Neuronal stem cell (in vitro differentiated cells): ENCODE data around the gene HELQ.
"Not testable (repeated sequence)": the region's sequence is repeated elsewhere in the genome, so short reads cannot be mapped to it uniquely, and the experiment has no call there.

Source experiments
- DNase-seq: peaks from one replicate; pipeline ENCODE4 v3.0.0-alpha.2; 2013; ENCODE audit warnings: low spot score
- H2AFZ ChIP-seq: one replicate; pipeline ENCODE4 v1.6.1; 2013; ENCODE audit warnings: mild to moderate bottlenecking, low read length, inconsistent platforms
- H2AK5ac ChIP-seq: 2 replicates; pipeline ENCODE4 v1.6.1; 2013; ENCODE audit warnings: low read depth, mild to moderate bottlenecking, inconsistent platforms, low read length, moderate library complexity, mixed read lengths
- H2BK120ac ChIP-seq: 2 replicates; pipeline ENCODE4 v1.6.1; 2013; ENCODE audit warnings: low read depth, mild to moderate bottlenecking, inconsistent platforms, low read length, moderate library complexity, mixed read lengths
- H2BK12ac ChIP-seq: one replicate; pipeline ENCODE4 v1.6.1; 2013; ENCODE audit warnings: low read length, inconsistent platforms
- H2BK15ac ChIP-seq: 2 replicates; pipeline ENCODE4 v1.6.1; 2013; ENCODE audit warnings: mild to moderate bottlenecking, low read length, inconsistent platforms, mixed read lengths
- H2BK5ac ChIP-seq: one replicate; pipeline ENCODE4 v1.6.1; 2013; ENCODE audit warnings: inconsistent platforms, mild to moderate bottlenecking, low read length, moderate library complexity
- H3K14ac ChIP-seq: one replicate; pipeline ENCODE4 v1.6.1; 2013; ENCODE audit warnings: low read length, inconsistent platforms
- H3K18ac ChIP-seq: 2 replicates; pipeline ENCODE4 v1.6.1; 2013; ENCODE audit warnings: low read length, inconsistent platforms
- H3K23ac ChIP-seq: 2 replicates; pipeline ENCODE4 v1.6.1; 2013; ENCODE audit warnings: low read depth, mild to moderate bottlenecking, mixed read lengths, low read length, inconsistent platforms; ENCODE audit not compliant: poor library complexity
- H3K27ac ChIP-seq: replicated peaks from 3 replicates; pipeline ENCODE4 v1.5.1; 2013; ENCODE audit warnings: low read length, inconsistent platforms
- H3K27me3 ChIP-seq, 3 experiments: 2 replicates each; pipeline ENCODE4 v1.6.1; 2013; ENCODE audit warnings: low read length in 3 of 3, mild to moderate bottlenecking in 2 of 3, inconsistent platforms in 1 of 3, low read depth in 1 of 3, mixed read lengths in 1 of 3, moderate library complexity in 1 of 3; ENCODE audit not compliant: control insufficient read depth in 3 of 3, insufficient read depth in 3 of 3
- H3K36me3 ChIP-seq, 2 donors: replicated peaks in 1 of 2; 2 replicates each; pipeline ENCODE4 v1.6.1; 2013; ENCODE audit warnings: low read length in 2 of 2; ENCODE audit not compliant: control insufficient read depth in 2 of 2, insufficient read depth in 2 of 2
- H3K4ac ChIP-seq: 2 replicates; pipeline ENCODE4 v1.6.1; 2013; ENCODE audit warnings: inconsistent platforms, mild to moderate bottlenecking, low read length, moderate library complexity
- H3K4me1 ChIP-seq, 2 donors: 1 replicate in 1 of 2; 2 replicates in 1 of 2; pipeline ENCODE4 v1.6.1; 2013; ENCODE audit warnings: low read length in 2 of 2, low read depth in 1 of 2; ENCODE audit not compliant: control insufficient read depth in 2 of 2, insufficient read depth in 1 of 2
- H3K4me2 ChIP-seq: one replicate; pipeline ENCODE4 v1.6.1; 2013; ENCODE audit warnings: mild to moderate bottlenecking, low read length, inconsistent platforms; ENCODE audit not compliant: insufficient read depth, poor library complexity, severe bottlenecking
- H3K4me3 ChIP-seq, 2 donors: 2 replicates each; pipeline ENCODE4 v1.5.1; 2013; ENCODE audit warnings: low read length in 2 of 2, mild to moderate bottlenecking in 2 of 2, inconsistent platforms in 1 of 2, moderate library complexity in 1 of 2
- H3K79me1 ChIP-seq: one replicate; pipeline ENCODE4 v1.6.1; 2013; ENCODE audit warnings: low read depth, mild to moderate bottlenecking, inconsistent platforms, low read length, moderate library complexity
- H3K9ac ChIP-seq: one replicate; pipeline ENCODE4 v1.6.1; 2013; ENCODE audit warnings: mild to moderate bottlenecking, low read depth, low read length, inconsistent platforms; ENCODE audit not compliant: poor library complexity
- H3K9me3 ChIP-seq, 2 donors: replicated peaks in 1 of 2; 2 replicates each; pipeline versions ENCODE3 to v1.6.1; 2013; ENCODE audit warnings: low read length in 2 of 2, mild to moderate bottlenecking in 2 of 2, inconsistent platforms in 1 of 2, low read depth in 1 of 2, mixed read lengths in 1 of 2, moderate library complexity in 1 of 2; ENCODE audit not compliant: control insufficient read depth in 2 of 2, insufficient read depth in 1 of 2
- H4K8ac ChIP-seq: one replicate; pipeline ENCODE4 v1.6.1; 2013; ENCODE audit warnings: low read depth, mild to moderate bottlenecking, inconsistent platforms, low read length, moderate library complexity
- H4K91ac ChIP-seq: one replicate; pipeline ENCODE4 v1.6.1; 2013; ENCODE audit warnings: low read length, low read depth, mild to moderate bottlenecking, inconsistent platforms; ENCODE audit not compliant: poor library complexity
- WGBS, 2 donors: extraction: QIAGEN DNeasy Blood & Tissue Kit; methylation state at CpG; one replicate each; pipeline ENCODE4 v1.1.7; 2013; ENCODE audit warnings: missing lambda C conversion rate in 2 of 2, mixed read lengths in 1 of 2; ENCODE audit not compliant: insufficient read length in 2 of 2, insufficient replicate concordance in 1 of 2; ENCODE audit errors: extremely low coverage in 2 of 2; 5-methylcytosine and 5-hydroxymethylcytosine counted together

HELQ gene

DNA sequence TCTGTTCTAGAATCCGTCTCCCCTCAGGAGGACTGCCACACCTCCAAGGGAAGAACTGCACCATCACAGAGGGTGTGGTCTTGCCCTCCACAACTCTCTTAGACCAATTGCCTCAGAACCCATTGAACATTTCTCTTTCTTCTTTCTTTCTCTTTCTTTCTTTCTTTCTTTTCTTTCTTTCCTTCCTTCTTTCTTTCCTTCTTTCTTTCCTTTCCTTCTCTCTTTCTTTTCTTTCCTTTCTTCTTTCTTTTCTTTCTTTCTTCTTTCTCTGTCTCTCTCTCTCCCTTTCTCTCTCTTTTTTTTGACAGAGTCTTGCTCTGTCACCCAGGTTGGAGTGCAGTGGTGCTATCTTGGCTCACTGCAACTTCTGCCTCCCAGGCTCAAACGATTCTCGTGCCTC, 46.0 kb upstream of the HELQ start:
- H2AK5ac ChIP-seq, DNase-seq, H3K9ac ChIP-seq, H3K27me3 ChIP-seq, H3K27ac ChIP-seq, H3K4me2 ChIP-seq, H3K9me3 ChIP-seq, H2BK15ac ChIP-seq, H2BK5ac ChIP-seq, H3K14ac ChIP-seq, H2AFZ ChIP-seq, H3K23ac ChIP-seq, H3K79me1 ChIP-seq, H2BK120ac ChIP-seq, H2BK12ac ChIP-seq, H3K4me1 ChIP-seq, H4K8ac ChIP-seq, H3K36me3 ChIP-seq, H3K4ac ChIP-seq, H3K18ac ChIP-seq, H4K91ac ChIP-seq, H3K4me3 ChIP-seq: not testable (repeated sequence)
- WGBS, 2 donors = no CpG with 5 or more reads among the region's 3 CpGs

DNA sequence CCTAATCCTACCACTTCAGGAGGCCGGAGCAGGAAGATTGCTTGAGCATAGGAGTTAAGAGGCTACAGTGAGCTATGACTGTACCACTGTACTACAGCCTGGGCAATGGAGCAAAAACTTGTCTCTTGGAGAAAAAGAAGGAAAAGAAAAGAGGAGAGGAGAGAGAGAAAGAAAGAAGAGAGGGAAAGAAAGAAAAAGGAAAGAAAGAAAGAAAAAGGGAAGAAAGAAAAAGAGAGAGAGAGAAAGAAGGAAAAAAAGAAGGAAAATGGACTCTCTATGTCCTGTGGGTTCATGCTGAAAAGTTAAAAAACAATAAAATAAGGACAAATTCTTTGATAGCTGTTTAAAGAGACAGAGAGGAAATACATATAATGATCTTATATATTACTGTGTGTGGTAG, 42.6 kb upstream of the HELQ start:
- Histone ChIP-seq H2BK120ac (no peak overlapping the region), H2AFZ (no peak overlapping the region), H3K27ac (no peak overlapping the region), H3K79me1 (no peaks in the 10 kb centered on the region), H2BK12ac (no peak overlapping the region), H3K27me3 (peaks cover 0 to 8% (median 0%) of the 10 kb centered on the region in 3 experiments), H4K91ac (no peak overlapping the region), H3K36me3 (no peaks in the 10 kb centered on the region), H3K23ac (no peak overlapping the region), H3K4ac (no peak overlapping the region), H3K4me1 (no peaks in the 10 kb centered on the region), H3K4me2 (no peak overlapping the region), H2BK5ac (no peak overlapping the region), H2BK15ac (no peak overlapping the region), H2AK5ac (no peak overlapping the region), H3K4me3 (no peak overlapping the region), H3K14ac (no peak overlapping the region), H4K8ac (no peak overlapping the region), H3K9me3 (no peaks in the 10 kb centered on the region), H3K9ac (no peak overlapping the region), H3K18ac (no peak overlapping the region)
- WGBS, 2 donors = no CpG with 5 or more reads among the region's 1 CpG
- DNase-seq = no peak

DNA sequence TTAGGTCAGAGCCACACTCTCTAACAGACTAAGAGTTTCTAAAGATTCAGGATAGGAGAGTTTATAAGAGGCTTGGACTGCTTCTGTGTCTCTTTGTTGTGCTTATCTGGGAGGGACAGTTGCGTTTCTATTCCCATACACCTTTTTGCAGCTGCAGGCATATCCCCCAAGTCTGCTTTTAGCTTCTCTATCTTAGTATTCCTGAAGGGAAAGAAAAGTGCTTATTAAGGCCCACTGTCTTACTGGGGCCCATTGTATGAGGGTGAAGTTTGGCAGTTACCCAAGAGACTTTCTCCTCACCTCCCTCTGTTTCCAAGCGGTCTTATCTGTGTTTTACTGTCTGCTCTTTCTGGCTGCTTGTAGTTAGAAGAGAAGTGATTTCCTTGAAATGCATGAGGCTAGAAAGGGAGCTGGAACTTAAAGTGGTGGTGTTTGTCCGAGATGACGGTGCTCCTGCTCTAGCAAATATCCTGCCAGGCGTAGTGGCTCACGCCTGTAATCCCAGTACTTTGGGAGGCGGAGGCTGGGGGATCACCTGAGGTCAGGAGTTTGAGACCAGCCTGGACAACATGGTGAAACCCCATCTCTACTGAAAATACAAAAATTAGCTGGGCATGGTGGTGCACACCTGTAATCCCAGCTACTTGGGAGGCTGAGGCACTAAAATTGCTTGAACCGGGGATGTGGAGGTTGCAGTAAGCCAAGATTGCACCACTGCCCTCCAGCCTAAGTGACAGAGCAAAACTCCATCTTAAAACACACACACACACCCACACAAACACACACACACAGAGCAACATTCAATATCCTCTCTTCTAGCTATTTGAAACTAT, 40.7 kb upstream of the HELQ start:
- not testable (repeated sequence) for H3K27me3 ChIP-seq, H4K91ac ChIP-seq, H4K8ac ChIP-seq, H3K9ac ChIP-seq, H2BK120ac ChIP-seq, H3K79me1 ChIP-seq, H3K36me3 ChIP-seq, H2BK5ac ChIP-seq, H3K18ac ChIP-seq, H3K4me3 ChIP-seq, H2BK15ac ChIP-seq, H3K4ac ChIP-seq, H3K27ac ChIP-seq, H3K14ac ChIP-seq, H3K9me3 ChIP-seq, H2AFZ ChIP-seq, H2AK5ac ChIP-seq, H3K23ac ChIP-seq, H2BK12ac ChIP-seq, DNase-seq, H3K4me1 ChIP-seq, H3K4me2 ChIP-seq
- WGBS, 2 donors = no CpG with 5 or more reads among the region's 8 CpGs

DNA sequence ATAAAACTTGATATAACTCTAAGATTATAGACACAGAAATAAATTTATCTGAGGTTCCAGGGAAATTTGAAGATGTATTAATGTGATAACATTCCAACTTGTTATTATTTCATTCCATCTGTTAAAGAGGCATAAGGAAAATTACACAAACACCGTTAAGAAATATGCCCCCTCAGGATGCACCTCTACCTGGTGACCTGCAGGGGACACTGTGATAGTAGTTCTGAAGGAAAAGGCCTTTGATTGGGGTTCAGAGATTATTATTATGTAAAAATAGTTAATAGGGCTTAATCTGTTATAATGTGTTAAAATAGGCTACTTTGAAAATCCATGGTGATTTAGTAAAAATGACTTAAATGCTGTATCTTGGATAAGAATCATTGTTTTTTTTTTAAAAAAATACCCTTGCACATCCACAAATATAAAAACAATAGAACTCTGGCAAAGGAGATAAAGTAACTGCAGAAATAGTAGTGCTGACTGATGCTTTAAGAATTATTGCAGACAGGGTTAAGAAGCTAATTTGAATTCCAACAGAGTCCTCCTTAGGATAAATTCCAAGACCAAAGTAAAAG, 35.3 kb upstream of the HELQ start:
- Histone ChIP-seq H2AK5ac (no peak overlapping the region), H2BK12ac (no peak overlapping the region), H3K4me3 (no peak overlapping the region), H2AFZ (no peak overlapping the region), H2BK5ac (no peak overlapping the region), H3K4me2 (no peak overlapping the region), H3K36me3 (no peaks in the 10 kb centered on the region), H2BK120ac (no peak overlapping the region), H3K14ac (no peak overlapping the region), H3K27me3 (no peaks in the 10 kb centered on the region), H4K91ac (no peak overlapping the region), H3K18ac (no peak overlapping the region), H3K79me1 (no peaks in the 10 kb centered on the region), H4K8ac (no peak overlapping the region), H2BK15ac (no peak overlapping the region), H3K9me3 (no peaks in the 10 kb centered on the region), H3K27ac (no peak overlapping the region), H3K4me1 (no peaks in the 10 kb centered on the region), H3K23ac (no peak overlapping the region), H3K4ac (no peak overlapping the region), H3K9ac (no peak overlapping the region)
- WGBS, 2 donors = no CpG with 5 or more reads among the region's 1 CpG
- no peak for DNase-seq
